ENCODE measurements around the gene MAD1L1. TPM values are rescaled to one million over a fixed set of nuclear protein-coding genes. Genes with fewer than 3 reads are reported as not detected.

Gene MAD1L1
- total RNA-seq, 2 experiments from 2014 or later, result 157 to 160 TPM

DNA sequence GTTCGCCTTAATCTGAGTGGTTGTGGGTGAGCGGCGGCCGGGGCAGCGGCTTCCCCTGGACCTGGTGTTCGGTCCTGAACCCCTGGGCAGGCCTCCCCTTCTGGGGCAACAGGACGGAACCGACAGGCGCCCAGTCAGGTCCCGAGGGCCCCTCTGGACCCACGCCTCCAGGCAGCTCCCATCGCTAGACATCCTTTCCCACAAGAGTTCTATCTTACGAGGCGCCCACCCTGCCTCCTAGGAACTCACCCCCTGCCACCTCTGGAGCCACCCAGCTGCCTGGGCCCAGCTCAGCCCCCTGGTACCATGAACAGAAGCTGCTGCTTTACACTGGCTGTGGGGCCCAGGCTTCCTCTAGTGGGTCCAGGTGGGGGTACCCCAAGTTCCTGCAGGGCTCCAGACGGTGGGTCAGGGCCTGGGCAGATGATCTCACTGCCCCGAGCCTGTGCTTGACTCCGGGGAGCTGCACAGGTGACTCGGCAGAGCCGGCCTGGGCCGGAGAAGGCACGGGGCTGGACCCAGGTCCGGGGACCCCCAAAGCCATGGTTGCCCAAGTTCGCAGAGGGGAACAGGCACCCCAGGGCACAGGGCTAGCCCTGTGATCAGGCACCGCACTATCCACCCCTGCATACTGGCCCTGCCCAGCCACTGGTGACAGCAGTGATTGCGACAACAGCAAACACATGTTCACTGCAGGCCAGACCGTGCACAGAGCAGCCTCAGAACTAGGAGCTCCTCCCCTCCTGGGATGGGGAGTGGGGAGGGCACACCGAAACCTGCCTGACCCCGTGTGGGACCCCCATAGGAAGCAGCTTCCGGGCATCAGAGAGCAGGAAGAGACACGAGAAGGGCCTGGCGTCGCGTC lies 382.4 kb downstream of the MAD1L1 start:
- Mint-ChIP-seq H3K9me3 (no peaks in the 10 kb centered on the region), H3K4me3 (no peak overlapping the region), H3K4me1 (ENCODE audit: low read depth) (peaks cover 17% of the 10 kb centered on the region), H3K36me3 (ENCODE audit: low read depth) (peaks cover 38% of the 10 kb centered on the region), H3K27me3 (no peaks in the 10 kb centered on the region), H3K27ac (no peak overlapping the region)
- Histone ChIP-seq H3K27ac (ENCODE audit: low read depth in 1 of 2, low read length in 2 of 2) (no peak overlapping the region), H3K4me1 (ENCODE audit: insufficient read depth, low read length) (peaks cover 17% of the 10 kb centered on the region), H3K36me3 (ENCODE audit: insufficient read depth, low read length) (peaks cover 22% of the 10 kb centered on the region), H3K9me3 (ENCODE audit: control insufficient read depth in 1 of 2, insufficient read depth in 1 of 2, low read length in 2 of 2) (peaks cover 0 to 2% of the 10 kb centered on the region in 2 experiments), H3K4me3 (ENCODE audit: low read length) (no peak overlapping the region), H3K27me3 (ENCODE audit: control insufficient read depth in 1 of 2, insufficient read depth in 2 of 2, low read length in 2 of 2) (no peaks in the 10 kb centered on the region)
- DNase-seq, result no peak
- TF ChIP-seq, protein P1, sequence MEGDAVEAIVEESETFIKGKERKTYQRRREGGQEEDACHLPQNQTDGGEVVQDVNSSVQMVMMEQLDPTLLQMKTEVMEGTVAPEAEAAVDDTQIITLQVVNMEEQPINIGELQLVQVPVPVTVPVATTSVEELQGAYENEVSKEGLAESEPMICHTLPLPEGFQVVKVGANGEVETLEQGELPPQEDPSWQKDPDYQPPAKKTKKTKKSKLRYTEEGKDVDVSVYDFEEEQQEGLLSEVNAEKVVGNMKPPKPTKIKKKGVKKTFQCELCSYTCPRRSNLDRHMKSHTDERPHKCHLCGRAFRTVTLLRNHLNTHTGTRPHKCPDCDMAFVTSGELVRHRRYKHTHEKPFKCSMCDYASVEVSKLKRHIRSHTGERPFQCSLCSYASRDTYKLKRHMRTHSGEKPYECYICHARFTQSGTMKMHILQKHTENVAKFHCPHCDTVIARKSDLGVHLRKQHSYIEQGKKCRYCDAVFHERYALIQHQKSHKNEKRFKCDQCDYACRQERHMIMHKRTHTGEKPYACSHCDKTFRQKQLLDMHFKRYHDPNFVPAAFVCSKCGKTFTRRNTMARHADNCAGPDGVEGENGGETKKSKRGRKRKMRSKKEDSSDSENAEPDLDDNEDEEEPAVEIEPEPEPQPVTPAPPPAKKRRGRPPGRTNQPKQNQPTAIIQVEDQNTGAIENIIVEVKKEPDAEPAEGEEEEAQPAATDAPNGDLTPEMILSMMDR (IDR thresholded peaks at IDR 0.05), result no peak
- intact Hi-C loops (cut with DNase I, micrococcal nuclease), result no loop called here
- ATAC-seq (ENCODE audit: poor library complexity), result no peak
- ChIA-PET POLR2A (no interaction called here), CTCF (no interaction called here)

DNA sequence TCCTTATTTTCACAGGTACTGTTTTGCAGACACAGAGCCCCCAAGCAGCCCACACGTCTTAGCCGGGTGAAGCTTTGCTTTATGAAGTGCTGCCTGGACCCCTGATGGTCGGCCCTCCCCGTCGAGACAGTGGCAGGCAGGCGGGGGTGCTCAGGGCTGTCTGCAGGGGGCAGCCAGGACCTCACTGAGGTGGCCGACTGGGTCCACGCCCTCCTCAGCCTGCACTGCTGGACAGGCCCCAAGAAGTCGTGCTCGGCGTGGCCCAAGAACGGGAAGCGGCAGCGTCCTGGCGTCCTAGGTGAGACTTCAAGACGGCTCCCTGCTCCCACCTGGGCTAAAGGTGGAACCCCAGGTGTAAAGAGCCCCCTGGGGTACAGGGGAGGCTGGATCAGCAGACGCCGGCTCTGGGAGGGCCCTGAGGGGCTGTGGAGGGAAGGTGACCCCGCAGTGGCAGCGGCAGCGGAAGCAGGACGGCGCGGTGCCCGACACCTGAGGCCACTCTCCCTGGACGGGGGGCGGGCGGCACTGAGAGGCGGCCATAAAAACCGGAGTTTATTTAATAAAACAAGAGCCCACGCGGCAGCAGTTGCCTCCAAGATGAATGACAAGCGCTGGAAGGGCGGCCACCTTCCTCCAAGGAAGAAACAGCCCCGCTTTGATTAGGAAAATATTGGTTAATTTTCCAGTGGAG lies 383.2 kb downstream of the MAD1L1 start:
- no peak for DNase-seq
- Mint-ChIP-seq H3K27ac (no peak overlapping the region), H3K4me1 (ENCODE audit: low read depth) (peaks cover 8% of the 10 kb centered on the region), H3K9me3 (no peaks in the 10 kb centered on the region), H3K4me3 (no peak overlapping the region), H3K27me3 (no peaks in the 10 kb centered on the region), H3K36me3 (ENCODE audit: low read depth) (peaks cover 35% of the 10 kb centered on the region)
- H3K9me3 ChIP-seq (ENCODE audit: control insufficient read depth in 1 of 2, insufficient read depth in 1 of 2, low read length in 2 of 2), result no peaks in the 10 kb centered on the region
- peaks cover 9% of the 10 kb centered on the region for H3K4me1 ChIP-seq (ENCODE audit: insufficient read depth, low read length)
- H3K36me3 ChIP-seq (ENCODE audit: insufficient read depth, low read length), result peaks cover 29% of the 10 kb centered on the region
- TF ChIP-seq, protein P1 (IDR thresholded peaks at IDR 0.05), result no peak
- no peak for ATAC-seq (ENCODE audit: poor library complexity)
- no peaks in the 10 kb centered on the region for H3K27me3 ChIP-seq (ENCODE audit: control insufficient read depth in 1 of 2, insufficient read depth in 2 of 2, low read length in 2 of 2)
- ChIA-PET POLR2A (no interaction called here), CTCF (no interaction called here)
- no peak overlapping the region for H3K27ac ChIP-seq (ENCODE audit: low read depth in 1 of 2, low read length in 2 of 2)
- no peak overlapping the region for H3K4me3 ChIP-seq (ENCODE audit: low read length)
- intact Hi-C loops (cut with DNase I, micrococcal nuclease), result no loop called here

DNA sequence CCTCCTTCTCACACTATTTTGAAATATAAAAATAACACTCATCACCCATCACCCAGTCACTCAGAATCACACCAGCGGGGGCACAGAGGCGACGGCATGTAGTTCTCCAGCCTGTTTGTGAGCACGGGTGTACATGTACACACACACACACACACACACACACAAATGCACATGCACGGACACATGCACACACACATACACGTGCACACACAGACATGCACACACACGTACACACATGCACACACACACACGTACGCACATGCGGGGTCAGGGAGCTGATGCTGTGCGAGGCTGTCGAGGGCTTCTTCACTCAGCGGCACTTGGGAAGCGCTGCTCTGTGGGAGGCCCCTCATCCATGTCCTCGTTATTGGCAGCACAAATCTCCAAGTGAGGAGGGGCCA lies 383.8 kb downstream of the MAD1L1 start:
- Mint-ChIP-seq H3K27ac (no peak overlapping the region), H3K9me3 (no peaks in the 10 kb centered on the region), H3K4me3 (no peak overlapping the region), H3K4me1 (ENCODE audit: low read depth) (peaks cover 5% of the 10 kb centered on the region), H3K36me3 (ENCODE audit: low read depth) (peaks cover 33% of the 10 kb centered on the region), H3K27me3 (no peaks in the 10 kb centered on the region)
- no peak for DNase-seq
- Histone ChIP-seq H3K4me1 (ENCODE audit: insufficient read depth, low read length) (peaks cover 3% of the 10 kb centered on the region), H3K27me3 (ENCODE audit: control insufficient read depth in 1 of 2, insufficient read depth in 2 of 2, low read length in 2 of 2) (no peaks in the 10 kb centered on the region), H3K4me3 (ENCODE audit: low read length) (no peak overlapping the region), H3K9me3 (ENCODE audit: control insufficient read depth in 1 of 2, insufficient read depth in 1 of 2, low read length in 2 of 2) (no peaks in the 10 kb centered on the region), H3K27ac (ENCODE audit: low read depth in 1 of 2, low read length in 2 of 2) (no peak overlapping the region), H3K36me3 (ENCODE audit: insufficient read depth, low read length) (peaks cover 30% of the 10 kb centered on the region)
- no peak for ATAC-seq (ENCODE audit: poor library complexity)
- ChIA-PET POLR2A (no interaction called here), CTCF (no interaction called here)
- intact Hi-C loops (cut with DNase I, micrococcal nuclease), result no loop called here
- TF ChIP-seq, protein P1 (IDR thresholded peaks at IDR 0.05), result no peak
